HG03520 (cell line): ENCODE measurements around the gene MRPL51.
"Not testable (repeated sequence)": the region's sequence is repeated elsewhere in the genome, so short reads cannot be mapped to it uniquely, and the experiment has no call there.

Experiments used
- ATAC-seq: cut with Tn5 transposase; IDR thresholded peaks from one replicate; pipeline ENCODE4 v1.9.1; 2021; ENCODE audit warnings: mild to moderate bottlenecking, moderate library complexity; ENCODE audit not compliant: unreplicated experiment

The MRPL51 gene

DNA sequence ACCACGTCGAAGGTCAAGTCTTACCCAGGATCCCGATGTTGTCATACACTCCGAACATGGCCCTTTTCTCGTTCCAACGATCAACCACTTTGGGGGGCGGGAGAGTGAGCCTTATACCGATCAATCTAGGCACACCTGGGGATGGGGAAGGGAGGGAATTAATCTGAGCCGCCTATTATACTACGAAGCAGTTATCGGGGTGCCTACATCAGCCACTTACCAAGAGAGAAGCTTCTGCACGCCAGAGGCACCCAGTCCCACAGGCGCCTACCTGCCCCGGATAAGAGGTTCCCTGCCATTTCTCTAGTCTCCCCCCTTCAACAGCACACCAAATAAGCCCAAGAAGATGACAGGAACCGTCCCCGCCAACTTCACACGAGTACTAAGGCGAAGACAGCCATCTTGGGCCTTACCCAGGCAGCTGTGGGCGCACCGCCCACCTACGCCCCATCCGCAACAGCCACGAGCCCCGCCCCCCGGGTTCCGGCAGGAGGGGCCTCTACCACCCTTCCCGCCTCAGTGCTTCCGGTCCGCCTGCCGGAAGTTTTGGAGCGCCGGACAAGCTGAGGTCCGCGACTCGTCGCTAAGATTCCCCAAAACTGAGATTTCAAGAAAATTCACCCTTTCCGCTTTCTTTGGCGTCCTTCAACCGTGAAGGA, at the start of gene MRPL51:
TSS of gene MRPL51 (minus strand) at position 425 of the 659 bp plus-strand sequence. CDS start at position 299, 126 bp downstream.
- peak; percentile 50 for ATAC-seq

DNA sequence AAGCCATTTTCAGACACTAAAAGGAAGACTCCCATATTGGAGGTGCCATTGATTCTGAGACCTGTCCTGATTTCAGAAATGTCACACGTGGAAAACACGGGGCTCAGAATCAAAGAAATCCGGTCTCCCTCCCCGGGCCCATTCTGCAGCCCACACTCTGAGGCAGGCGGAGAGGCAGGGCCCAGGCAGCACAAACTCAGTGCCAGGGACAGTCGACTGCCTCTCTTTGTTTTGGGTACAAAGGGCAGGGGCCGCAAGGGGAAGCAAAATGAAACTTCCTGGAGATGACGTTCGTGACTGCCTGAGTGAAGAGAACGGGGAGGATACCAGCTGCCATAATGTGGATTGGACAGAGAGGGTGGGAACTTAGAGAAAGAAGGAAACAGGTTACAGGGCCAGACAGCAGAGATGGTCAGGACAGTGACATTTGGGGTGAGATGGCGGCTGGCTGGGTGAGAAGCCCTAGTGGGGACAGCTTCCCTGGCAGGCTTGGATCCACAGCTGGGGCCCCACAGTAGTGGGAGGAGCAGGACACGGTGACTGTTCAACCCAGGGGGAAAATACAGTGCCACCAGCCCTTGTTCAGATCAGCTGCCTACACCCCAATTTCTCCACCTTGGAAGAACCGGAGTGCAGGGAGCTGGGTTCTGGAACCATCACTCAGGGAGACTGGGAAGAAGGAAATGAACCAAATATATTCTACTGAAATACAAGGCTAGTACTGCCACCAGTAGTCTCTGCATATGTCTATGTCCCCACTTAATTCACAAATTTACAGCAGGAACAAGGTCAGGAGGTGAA, 49.3 kb upstream of the MRPL51 start:
- no peak for ATAC-seq

DNA sequence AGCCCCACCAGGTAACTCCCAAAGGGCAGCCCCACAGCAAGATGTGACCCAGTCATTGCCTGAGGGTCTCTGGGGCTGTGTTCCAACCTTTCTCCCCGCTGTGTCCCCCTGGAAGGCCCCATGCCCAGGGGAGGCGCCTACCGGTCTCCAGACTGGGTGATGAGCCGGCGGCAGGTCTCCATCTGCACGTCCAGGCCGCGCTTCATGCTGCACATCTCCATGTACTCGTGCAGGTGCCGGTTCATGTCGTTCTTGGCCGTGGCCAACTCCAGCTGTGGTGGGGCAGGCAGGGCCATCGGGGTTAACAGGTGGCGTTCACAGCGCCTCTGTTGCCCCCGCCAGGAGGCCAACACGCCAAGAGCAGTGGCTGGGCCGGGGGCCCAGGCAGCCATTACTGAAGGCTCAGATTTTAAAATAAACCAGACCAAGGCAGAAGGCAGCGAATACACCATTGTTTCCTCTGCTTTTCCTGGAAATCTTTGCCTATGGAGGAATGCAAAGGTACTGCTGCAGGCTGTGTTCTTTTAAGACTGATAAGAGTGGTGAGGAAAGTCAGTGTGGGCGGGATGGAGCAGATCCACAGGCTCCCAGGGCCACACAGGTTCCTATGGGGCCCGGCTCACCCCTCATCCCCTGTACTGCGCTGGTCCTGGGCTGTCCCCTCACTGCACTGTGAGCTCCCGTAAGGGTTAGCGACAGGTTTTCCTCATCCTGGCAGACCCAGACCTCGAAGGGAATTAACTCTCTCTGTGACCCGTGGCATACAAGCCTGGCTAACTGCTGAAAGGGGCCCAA, 48.5 kb upstream of the MRPL51 start:
- no peak for ATAC-seq

DNA sequence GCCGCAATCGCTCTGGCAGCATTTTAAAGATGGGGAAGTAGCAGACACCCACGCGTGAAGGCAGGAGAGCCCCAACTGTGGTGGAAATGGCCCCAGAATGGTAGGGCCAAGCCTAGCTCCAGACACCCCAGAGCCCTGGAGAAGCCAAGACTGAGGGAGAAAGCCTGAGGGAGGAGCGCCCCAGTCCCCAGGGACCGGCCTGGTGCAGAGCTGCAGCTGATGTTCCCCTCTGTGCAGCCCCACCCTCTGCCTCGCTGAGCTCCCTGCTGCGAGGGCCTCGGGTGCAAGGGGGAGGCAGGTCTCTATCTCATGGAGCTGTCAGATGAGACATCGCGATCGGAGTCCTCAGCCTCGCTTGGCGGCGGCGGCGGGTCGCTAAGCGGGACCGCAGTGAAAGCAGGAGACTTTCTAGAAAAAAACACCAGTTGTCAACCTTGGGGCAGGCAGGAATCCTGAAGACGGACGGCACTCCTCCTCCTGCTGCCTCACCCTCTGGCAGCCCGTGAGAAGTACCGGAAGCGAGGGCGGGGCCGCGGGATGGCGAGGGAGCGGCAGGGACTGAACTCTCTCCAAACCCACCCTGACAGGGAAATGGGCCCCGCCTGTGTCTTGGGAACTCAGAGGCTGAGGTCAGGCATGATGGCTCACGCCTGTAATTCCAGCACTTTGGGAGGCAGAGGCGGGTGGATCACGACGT, 47.3 kb upstream of the MRPL51 start:
- ATAC-seq = no peak

DNA sequence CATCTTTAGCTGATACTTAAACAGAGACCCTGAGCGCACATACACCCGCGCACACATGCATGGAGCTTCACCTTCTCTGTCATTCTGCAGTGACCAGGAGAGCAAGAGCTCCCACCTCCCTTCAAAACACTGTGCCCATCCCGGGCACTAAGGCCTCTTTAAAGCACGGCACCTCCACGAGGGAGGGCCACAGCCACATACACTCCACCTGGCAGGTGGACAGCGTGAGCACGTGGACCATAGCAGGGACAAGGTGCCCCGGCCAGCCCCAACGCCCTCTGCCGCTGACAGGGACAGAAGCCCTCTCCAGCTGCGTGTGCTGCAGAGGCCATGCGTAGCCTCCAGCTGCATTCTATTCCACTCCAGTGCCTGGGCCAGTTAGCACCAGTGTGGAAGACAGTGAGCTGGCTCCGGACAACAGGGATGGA, 46.7 kb upstream of the MRPL51 start:
- ATAC-seq = no peak

DNA sequence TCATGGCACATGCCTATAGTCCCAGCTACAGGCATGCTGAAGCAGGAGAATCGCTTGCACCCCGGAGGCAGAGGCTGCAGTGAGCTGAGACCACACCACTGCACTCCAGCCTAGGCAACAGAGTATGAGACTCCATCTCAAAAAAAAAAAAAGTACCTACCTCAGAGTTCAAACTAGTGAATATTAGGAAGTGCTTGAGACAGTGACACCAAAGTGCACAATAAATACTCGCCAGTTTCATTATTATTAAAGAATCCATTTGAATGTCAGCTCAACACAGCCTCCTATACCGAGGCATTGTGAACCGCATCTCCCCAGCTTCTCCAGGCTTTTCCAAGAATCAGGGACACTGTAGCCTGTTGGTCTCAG, 46.2 kb upstream of the MRPL51 start:
- no peak for ATAC-seq

DNA sequence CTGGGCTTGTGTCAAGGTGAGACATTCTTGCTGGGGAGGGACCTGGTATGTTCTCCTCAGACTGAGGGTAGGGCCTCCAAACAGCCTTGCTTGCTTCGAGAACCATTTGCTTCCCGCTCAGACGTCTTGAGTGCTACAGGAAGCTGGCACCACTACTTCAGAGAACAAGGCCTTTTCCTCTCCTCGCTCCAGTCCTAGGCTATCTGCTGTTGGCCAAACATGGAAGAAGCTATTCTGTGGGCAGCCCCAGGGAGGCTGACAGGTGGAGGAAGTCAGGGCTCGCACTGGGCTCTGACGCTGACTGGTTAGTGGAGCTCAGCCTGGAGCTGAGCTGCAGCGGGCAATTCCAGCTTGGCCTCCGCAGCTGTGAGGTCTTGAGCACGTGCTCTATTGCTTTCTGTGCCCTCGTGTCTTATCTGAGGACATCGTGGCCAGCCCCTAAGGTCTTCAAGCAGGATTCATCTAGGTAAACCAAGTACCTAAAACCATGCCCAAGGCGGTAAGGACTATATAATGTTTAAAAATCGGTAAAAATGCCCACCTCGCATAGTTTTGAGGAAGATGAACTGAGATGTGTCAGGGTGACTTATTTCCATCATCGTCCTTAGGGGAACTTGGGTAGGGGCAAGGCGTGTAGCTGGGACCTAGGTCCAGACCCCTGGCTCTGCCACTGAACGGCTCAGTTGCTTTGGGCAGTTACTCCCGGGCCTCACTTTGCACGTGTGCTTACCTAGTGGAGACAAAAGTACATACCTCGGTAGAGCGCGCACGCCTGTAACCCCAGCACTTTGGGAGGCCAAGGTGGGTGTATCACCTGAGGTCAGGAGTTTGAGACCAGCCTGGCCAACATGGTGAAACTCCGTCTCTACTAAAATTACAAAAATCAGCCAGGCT, 45.6 kb upstream of the MRPL51 start:
- no peak for ATAC-seq

DNA sequence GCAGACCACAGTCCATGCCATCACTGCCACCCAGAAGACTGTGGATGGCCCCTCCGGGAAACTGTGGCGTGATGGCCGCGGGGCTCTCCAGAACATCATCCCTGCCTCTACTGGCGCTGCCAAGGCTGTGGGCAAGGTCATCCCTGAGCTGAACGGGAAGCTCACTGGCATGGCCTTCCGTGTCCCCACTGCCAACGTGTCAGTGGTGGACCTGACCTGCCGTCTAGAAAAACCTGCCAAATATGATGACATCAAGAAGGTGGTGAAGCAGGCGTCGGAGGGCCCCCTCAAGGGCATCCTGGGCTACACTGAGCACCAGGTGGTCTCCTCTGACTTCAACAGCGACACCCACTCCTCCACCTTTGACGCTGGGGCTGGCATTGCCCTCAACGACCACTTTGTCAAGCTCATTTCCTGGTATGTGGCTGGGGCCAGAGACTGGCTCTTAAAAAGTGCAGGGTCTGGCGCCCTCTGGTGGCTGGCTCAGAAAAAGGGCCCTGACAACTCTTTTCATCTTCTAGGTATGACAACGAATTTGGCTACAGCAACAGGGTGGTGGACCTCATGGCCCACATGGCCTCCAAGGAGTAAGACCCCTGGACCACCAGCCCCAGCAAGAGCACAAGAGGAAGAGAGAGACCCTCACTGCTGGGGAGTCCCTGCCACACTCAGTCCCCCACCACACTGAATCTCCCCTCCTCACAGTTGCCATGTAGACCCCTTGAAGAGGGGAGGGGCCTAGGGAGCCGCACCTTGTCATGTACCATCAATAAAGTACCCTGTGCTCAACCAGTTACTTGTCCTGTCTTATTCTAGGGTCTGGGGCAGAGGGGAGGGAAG, 44.7 kb upstream of the MRPL51 start:
- ATAC-seq = not testable (repeated sequence)

DNA sequence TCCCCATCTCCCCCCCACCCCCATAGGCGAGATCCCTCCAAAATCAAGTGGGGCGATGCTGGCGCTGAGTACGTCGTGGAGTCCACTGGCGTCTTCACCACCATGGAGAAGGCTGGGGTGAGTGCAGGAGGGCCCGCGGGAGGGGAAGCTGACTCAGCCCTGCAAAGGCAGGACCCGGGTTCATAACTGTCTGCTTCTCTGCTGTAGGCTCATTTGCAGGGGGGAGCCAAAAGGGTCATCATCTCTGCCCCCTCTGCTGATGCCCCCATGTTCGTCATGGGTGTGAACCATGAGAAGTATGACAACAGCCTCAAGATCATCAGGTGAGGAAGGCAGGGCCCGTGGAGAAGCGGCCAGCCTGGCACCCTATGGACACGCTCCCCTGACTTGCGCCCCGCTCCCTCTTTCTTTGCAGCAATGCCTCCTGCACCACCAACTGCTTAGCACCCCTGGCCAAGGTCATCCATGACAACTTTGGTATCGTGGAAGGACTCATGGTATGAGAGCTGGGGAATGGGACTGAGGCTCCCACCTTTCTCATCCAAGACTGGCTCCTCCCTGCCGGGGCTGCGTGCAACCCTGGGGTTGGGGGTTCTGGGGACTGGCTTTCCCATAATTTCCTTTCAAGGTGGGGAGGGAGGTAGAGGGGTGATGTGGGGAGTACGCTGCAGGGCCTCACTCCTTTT, 44.0 kb upstream of the MRPL51 start:
- ATAC-seq = no peak

DNA sequence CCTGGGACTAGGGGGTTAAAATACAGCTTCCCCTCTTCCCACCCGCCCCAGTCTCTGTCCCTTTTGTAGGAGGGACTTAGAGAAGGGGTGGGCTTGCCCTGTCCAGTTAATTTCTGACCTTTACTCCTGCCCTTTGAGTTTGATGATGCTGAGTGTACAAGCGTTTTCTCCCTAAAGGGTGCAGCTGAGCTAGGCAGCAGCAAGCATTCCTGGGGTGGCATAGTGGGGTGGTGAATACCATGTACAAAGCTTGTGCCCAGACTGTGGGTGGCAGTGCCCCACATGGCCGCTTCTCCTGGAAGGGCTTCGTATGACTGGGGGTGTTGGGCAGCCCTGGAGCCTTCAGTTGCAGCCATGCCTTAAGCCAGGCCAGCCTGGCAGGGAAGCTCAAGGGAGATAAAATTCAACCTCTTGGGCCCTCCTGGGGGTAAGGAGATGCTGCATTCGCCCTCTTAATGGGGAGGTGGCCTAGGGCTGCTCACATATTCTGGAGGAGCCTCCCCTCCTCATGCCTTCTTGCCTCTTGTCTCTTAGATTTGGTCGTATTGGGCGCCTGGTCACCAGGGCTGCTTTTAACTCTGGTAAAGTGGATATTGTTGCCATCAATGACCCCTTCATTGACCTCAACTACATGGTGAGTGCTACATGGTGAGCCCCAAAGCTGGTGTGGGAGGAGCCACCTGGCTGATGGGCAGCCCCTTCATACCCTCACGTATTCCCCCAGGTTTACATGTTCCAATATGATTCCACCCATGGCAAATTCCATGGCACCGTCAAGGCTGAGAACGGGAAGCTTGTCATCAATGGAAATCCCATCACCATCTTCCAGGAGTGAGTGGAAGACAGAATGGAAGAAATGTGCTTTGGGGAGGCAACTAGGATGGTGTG, 43.1 kb upstream of the MRPL51 start:
- ATAC-seq = no peak

DNA sequence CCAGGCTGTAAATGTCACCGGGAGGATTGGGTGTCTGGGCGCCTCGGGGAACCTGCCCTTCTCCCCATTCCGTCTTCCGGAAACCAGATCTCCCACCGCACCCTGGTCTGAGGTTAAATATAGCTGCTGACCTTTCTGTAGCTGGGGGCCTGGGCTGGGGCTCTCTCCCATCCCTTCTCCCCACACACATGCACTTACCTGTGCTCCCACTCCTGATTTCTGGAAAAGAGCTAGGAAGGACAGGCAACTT, 42.6 kb upstream of the MRPL51 start:
- no peak for ATAC-seq

DNA sequence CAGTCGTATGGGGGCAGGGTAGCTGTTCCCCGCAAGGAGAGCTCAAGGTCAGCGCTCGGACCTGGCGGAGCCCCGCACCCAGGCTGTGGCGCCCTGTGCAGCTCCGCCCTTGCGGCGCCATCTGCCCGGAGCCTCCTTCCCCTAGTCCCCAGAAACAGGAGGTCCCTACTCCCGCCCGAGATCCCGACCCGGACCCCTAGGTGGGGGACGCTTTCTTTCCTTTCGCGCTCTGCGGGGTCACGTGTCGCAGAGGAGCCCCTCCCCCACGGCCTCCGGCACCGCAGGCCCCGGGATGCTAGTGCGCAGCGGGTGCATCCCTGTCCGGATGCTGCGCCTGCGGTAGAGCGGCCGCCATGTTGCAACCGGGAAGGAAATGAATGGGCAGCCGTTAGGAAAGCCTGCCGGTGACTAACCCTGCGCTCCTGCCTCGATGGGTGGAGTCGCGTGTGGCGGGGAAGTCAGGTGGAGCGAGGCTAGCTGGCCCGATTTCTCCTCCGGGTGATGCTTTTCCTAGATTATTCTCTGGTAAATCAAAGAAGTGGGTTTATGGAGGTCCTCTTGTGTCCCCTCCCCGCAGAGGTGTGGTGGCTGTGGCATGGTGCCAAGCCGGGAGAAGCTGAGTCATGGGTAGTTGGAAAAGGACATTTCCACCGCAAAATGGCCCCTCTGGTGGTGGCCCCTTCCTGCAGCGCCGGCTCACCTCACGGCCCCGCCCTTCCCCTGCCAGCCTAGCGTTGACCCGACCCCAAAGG, 42.1 kb upstream of the MRPL51 start:
- ATAC-seq = peak; percentile 3

DNA sequence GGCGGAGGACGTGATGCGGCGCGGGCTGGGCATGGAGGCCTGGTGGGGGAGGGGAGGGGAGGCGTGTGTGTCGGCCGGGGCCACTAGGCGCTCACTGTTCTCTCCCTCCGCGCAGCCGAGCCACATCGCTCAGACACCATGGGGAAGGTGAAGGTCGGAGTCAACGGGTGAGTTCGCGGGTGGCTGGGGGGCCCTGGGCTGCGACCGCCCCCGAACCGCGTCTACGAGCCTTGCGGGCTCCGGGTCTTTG, 41.6 kb upstream of the MRPL51 start:
- no peak for ATAC-seq

DNA sequence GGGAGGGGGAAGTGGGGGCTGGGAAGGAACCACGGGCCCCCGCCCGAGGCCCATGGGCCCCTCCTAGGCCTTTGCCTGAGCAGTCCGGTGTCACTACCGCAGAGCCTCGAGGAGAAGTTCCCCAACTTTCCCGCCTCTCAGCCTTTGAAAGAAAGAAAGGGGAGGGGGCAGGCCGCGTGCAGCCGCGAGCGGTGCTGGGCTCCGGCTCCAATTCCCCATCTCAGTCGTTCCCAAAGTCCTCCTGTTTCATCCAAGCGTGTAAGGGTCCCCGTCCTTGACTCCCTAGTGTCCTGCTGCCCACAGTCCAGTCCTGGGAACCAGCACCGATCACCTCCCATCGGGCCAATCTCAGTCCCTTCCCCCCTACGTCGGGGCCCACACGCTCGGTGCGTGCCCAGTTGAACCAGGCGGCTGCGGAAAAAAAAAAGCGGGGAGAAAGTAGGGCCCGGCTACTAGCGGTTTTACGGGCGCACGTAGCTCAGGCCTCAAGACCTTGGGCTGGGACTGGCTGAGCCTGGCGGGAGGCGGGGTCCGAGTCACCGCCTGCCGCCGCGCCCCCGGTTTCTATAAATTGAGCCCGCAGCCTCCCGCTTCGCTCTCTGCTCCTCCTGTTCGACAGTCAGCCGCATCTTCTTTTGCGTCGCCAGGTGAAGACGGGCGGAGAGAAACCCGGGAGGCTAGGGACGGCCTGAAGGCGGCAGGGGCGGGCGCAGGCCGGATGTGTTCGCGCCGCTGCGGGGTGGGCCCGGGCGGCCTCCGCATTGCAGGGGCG, 41.0 kb upstream of the MRPL51 start, which contains the start of gene GAPDH:
TSS of gene GAPDH (plus strand) at position 595 of the 772 bp plus-strand sequence. CDS start 316 bp downstream, outside the sequence.
- peak; percentile 40 for ATAC-seq

DNA sequence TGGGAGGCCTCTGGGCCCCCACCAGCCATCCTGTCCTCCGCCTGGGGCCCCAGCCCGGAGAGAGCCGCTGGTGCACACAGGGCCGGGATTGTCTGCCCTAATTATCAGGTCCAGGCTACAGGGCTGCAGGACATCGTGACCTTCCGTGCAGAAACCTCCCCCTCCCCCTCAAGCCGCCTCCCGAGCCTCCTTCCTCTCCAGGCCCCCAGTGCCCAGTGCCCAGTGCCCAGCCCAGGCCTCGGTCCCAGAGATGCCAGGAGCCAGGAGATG, 40.5 kb upstream of the MRPL51 start:
- ATAC-seq = peak; percentile 4

DNA sequence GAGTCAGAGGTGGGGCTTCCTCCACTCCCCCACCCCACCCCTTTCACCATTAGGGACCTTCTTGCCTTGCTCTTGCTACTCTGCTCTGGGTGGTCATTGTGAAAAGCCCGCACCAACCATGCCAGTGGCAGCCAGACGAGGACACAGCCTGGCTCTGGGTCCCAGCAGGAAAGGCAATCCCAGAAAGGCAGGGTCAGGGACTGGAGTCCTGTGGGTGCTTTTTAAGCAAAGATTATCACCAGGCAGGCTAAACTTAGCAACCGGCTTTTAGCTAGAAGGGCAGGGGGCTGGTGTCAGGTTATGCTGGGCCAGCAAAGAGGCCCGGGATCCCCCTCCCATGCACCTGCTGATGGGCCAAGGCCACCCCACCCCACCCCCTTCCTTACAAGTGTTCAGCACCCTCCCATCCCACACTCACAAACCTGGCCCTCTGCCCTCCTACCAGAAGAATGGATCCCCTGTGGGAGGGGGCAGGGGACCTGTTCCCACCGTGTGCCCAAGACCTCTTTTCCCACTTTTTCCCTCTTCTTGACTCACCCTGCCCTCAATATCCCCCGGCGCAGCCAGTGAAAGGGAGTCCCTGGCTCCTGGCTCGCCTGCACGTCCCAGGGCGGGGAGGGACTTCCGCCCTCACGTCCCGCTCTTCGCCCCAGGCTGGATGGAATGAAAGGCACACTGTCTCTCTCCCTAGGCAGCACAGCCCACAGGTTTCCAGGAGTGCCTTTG, 40.0 kb upstream of the MRPL51 start:
- ATAC-seq = no peak
